GM23248 (cell line): Measurements from ENCODE around the gene CDX1. TPM values are rescaled to one million over a fixed set of nuclear protein-coding genes. Genes with fewer than 3 reads are reported as not detected.

Experiments
- DNase-seq: peaks from one replicate; pipeline ENCODE4 v3.0.0-alpha.2; 2015
- H2AFZ ChIP-seq: fragments of 200-600 bp; sonication (generic); 2 replicates; pipeline ENCODE4 v1.6.1; 2016; ENCODE audit warnings: antibody characterized with exemption
- H3F3A ChIP-seq: fragments of 200-600 bp; sonication (generic); 2 replicates; pipeline ENCODE4 v1.6.1; 2016; ENCODE audit warnings: mild to moderate bottlenecking, antibody characterized with exemption, mixed run types; ENCODE audit not compliant: insufficient read depth
- H3K27ac ChIP-seq: fragments of 200-600 bp; sonication (generic); 2 replicates; pipeline ENCODE4 v1.5.1; 2016; ENCODE audit warnings: mild to moderate bottlenecking
- H3K27me3 ChIP-seq: fragments of 200-600 bp; sonication (generic); replicated peaks from 2 replicates; pipeline ENCODE4 v1.6.1; 2016; ENCODE audit warnings: mild to moderate bottlenecking; ENCODE audit not compliant: insufficient read depth
- H3K36me3 ChIP-seq: fragments of 200-600 bp; sonication (generic); 2 replicates; pipeline ENCODE4 v1.6.1; 2016; ENCODE audit warnings: low read depth, mild to moderate bottlenecking
- H3K4me1 ChIP-seq: fragments of 200-600 bp; sonication (generic); 2 replicates; pipeline ENCODE4 v1.6.1; 2016; ENCODE audit warnings: mild to moderate bottlenecking; ENCODE audit not compliant: insufficient read depth
- H3K4me2 ChIP-seq: fragments of 200-600 bp; sonication (generic); one replicate; pipeline ENCODE4 v1.6.1; 2016; ENCODE audit warnings: mild to moderate bottlenecking; ENCODE audit not compliant: unreplicated experiment
- H3K4me3 ChIP-seq: fragments of 200-600 bp; sonication (generic); 2 replicates; pipeline ENCODE4 v1.5.1; 2016; ENCODE audit warnings: mild to moderate bottlenecking
- H3K79me2 ChIP-seq: fragments of 200-600 bp; sonication (generic); 2 replicates; pipeline ENCODE4 v1.6.1; 2016; ENCODE audit warnings: mild to moderate bottlenecking; ENCODE audit not compliant: insufficient read depth
- H3K9ac ChIP-seq: fragments of 200-600 bp; sonication (generic); 2 replicates; pipeline ENCODE4 v1.6.1; 2016; ENCODE audit warnings: mild to moderate bottlenecking
- H3K9me2 ChIP-seq: fragments of 200-600 bp; sonication (generic); 2 replicates; pipeline ENCODE4 v1.6.1; 2016; ENCODE audit warnings: mixed run types, mild to moderate bottlenecking, moderate library complexity; ENCODE audit not compliant: insufficient read depth
- H3K9me3 ChIP-seq: fragments of 200-600 bp; sonication (generic); one replicate; pipeline ENCODE4 v1.6.1; 2017; ENCODE audit warnings: low read depth
- H4K20me1 ChIP-seq: fragments of 200-600 bp; sonication (generic); 2 replicates; pipeline ENCODE4 v1.6.0; 2016; ENCODE audit not compliant: insufficient read depth
- EZH2 ChIP-seq: fragments of 200-600 bp; sonication (generic); IDR thresholded peaks from 2 replicates; pipeline ENCODE4 v1.6.1; 2018; ENCODE audit warnings: antibody characterized with exemption, mild to moderate bottlenecking; ENCODE audit not compliant: insufficient read depth, poor library complexity, severe bottlenecking
- EZH2phosphoT487 ChIP-seq: fragments of 200-600 bp; sonication (generic); IDR thresholded peaks from 2 replicates; pipeline ENCODE4 v1.6.1; 2018; ENCODE audit warnings: antibody characterized with exemption, moderate library complexity, mild to moderate bottlenecking, low read depth; ENCODE audit not compliant: insufficient read depth
- WGBS, 2 experiments: methylation state at CpG; one replicate each; pipeline ENCODE4 v1.1.6; 2015 to 2017; ENCODE audit warnings: low lambda C conversion rate in 2 of 2, low coverage in 1 of 2; ENCODE audit errors: missing lambda C conversion rate in 2 of 2; 5-methylcytosine and 5-hydroxymethylcytosine counted together
- in situ Hi-C: fragments of 300-500 bp; cut with MboI; formaldehyde crosslinking; loops from 2 replicates; pipeline ENCODE4 v1.15.0; 2020
- polyA plus RNA-seq: library from polyadenylated mRNA; unstranded; fragments of >200 nt; fragmentation: Nextera tagmentation; extraction: Ambion mirVana; gene quantifications from 2 replicates; pipeline ENCODE4 v1.2.1, GENCODE V29; 2016
- total RNA-seq: library from RNA; depleted of rRNA; stranded (reverse); fragments of >200 nt; shearing (Covaris generic); gene quantifications from 2 replicates; pipeline ENCODE4 v1.2.3, GENCODE V29; 2014

The CDX1 gene
- total and polyA plus RNA-seq, 2 experiments from 2014 or later: not detected

- Histone ChIP-seq H3K9me3 (no peaks in the 10 kb centered on the region), H2AFZ (no peak overlapping the region), H3K4me1 (peaks cover 9% of the 10 kb centered on the region), H3K4me2 (no peak overlapping the region), H3K27ac (no peak overlapping the region), H3K4me3 (no peak overlapping the region), H3K9ac (no peak overlapping the region), H3K27me3 (no peaks in the 10 kb centered on the region), H4K20me1 (no peaks in the 10 kb centered on the region), H3F3A (peaks cover 26% of the 10 kb centered on the region), H3K36me3 (peaks cover 42% of the 10 kb centered on the region), H3K79me2 (no peaks in the 10 kb centered on the region), H3K9me2 (no peaks in the 10 kb centered on the region)
- TF ChIP-seq EZH2 (no peak), EZH2phosphoT487 (no peak)
- in situ Hi-C loops: loop anchor here (25.0 kb wide), 1 partner anchor 283 kb away; no protein-coding TSS in a partner anchor
- WGBS, 2 experiments: 85 to 87% methylated on average over 3 of the region's 3 CpGs
- DNase-seq: no peak
Observed at GRCh38 chr5:150120062-150120441, 46.5 kb upstream of the CDX1 start.

GRCh38 chr5:150120617-150121447 is 45.7 kb upstream of the CDX1 start:
- in situ Hi-C loops: loop anchor here (25.0 kb wide), 1 partner anchor 284 kb away; no protein-coding TSS in a partner anchor
- 81 to 83% methylated on average over 17 to 19 of the region's 19 CpGs for WGBS, 2 experiments
- TF ChIP-seq EZH2phosphoT487: no peak
- no peak for TF ChIP-seq EZH2
- Histone ChIP-seq H3K4me3 (no peak overlapping the region), H3K27me3 (no peaks in the 10 kb centered on the region), H3K27ac (no peak overlapping the region), H3K9me3 (no peaks in the 10 kb centered on the region), H3K36me3 (peaks cover 47% of the 10 kb centered on the region), H3K4me2 (no peak overlapping the region), H3K4me1 (peaks cover 9% of the 10 kb centered on the region), H3K79me2 (no peaks in the 10 kb centered on the region), H3K9me2 (no peaks in the 10 kb centered on the region), H3F3A (peaks cover 26% of the 10 kb centered on the region), H4K20me1 (no peaks in the 10 kb centered on the region), H2AFZ (no peak overlapping the region), H3K9ac (no peak overlapping the region)
- DNase-seq: no peak

- TF ChIP-seq EZH2phosphoT487 (no peak), EZH2 (no peak)
- Histone ChIP-seq H3K27ac (no peak overlapping the region), H3K4me1 (peaks cover 9% of the 10 kb centered on the region), H3F3A (peaks cover 26% of the 10 kb centered on the region), H4K20me1 (no peaks in the 10 kb centered on the region), H3K79me2 (no peaks in the 10 kb centered on the region), H3K9me2 (no peaks in the 10 kb centered on the region), H2AFZ (no peak overlapping the region), H3K27me3 (no peaks in the 10 kb centered on the region), H3K36me3 (peaks cover 45% of the 10 kb centered on the region), H3K9me3 (no peaks in the 10 kb centered on the region), H3K4me2 (no peak overlapping the region), H3K4me3 (no peak overlapping the region), H3K9ac (no peak overlapping the region)
- WGBS, 2 experiments: 96 to 99% methylated on average over 14 of the region's 14 CpGs
- DNase-seq: no peak
- in situ Hi-C loops: loop anchor here (25.0 kb wide), 1 partner anchor 284 kb away; no protein-coding TSS in a partner anchor
Observed at GRCh38 chr5:150121448-150122157, 45.0 kb upstream of the CDX1 start.

GRCh38 chr5:150122158-150122510 is 44.4 kb upstream of the CDX1 start:
- 60 to 66% methylated on average over 5 of the region's 5 CpGs for WGBS, 2 experiments
- Histone ChIP-seq H3K9me2 (no peaks in the 10 kb centered on the region), H3K36me3 (peaks cover 41% of the 10 kb centered on the region), H4K20me1 (no peaks in the 10 kb centered on the region), H3K27ac (no peak overlapping the region), H3K4me1 (peaks cover 4% of the 10 kb centered on the region), H3K4me3 (no peak overlapping the region), H3K4me2 (no peak overlapping the region), H3K9me3 (no peaks in the 10 kb centered on the region), H3K79me2 (no peaks in the 10 kb centered on the region), H3F3A (peaks cover 20% of the 10 kb centered on the region), H3K9ac (no peak overlapping the region), H2AFZ (no peak overlapping the region), H3K27me3 (no peaks in the 10 kb centered on the region)
- in situ Hi-C loops: loop anchor here (25.0 kb wide), 1 partner anchor 285 kb away; no protein-coding TSS in a partner anchor
- peak; percentile 49 for DNase-seq
- TF ChIP-seq EZH2phosphoT487 (no peak), EZH2 (no peak)
